ENCODE measurements around the gene EPHA4.
A peak's percentile ranks its signal among the peaks of the same experiment; 100 is the strongest.

EPHA4 gene

DNA sequence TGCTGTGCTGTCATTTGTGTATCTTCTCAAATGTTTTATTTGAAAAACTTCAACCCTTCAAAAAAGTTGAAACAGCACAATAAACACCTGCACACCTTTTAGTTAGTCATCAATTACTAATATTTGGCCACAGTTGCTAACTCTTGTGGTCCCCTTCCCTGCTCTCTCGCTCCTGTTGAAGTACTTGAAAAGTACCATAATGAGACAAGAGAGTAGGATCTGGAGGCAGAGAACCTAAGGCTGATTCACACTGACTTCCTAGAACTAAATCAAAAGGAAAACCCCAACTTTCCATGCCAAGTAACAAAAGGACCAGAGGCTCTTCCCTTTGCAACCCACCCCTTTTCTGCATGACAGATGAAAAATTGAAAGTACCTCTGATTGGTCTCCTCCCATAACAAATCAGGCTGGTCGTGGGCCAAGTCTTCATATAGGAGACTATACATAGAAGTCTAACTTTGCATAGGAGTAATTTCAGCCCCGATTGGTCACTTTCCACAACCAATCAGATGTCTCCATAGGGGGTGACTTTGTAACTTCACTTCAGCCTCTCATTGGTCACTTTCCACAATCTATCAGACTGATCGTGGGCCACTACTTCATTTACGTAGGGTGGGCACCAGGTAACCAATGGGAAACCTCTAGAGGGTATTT is 179.7 kb downstream of the EPHA4 start:
- no peak for DNase-seq (ENCODE audit: low spot score)

- DNase-seq (ENCODE audit: low spot score), result no peak
Observed at GRCh38 chr2:221390878-221391277, 181.2 kb downstream of the EPHA4 start.

GRCh38 chr2:221389904-221390303 is 182.2 kb downstream of the EPHA4 start:
- DNase-seq (ENCODE audit: low spot score), result no peak

GRCh38 chr2:221389421-221389820 is 182.7 kb downstream of the EPHA4 start:
- DNase-seq (ENCODE audit: low spot score), result no peak

DNA sequence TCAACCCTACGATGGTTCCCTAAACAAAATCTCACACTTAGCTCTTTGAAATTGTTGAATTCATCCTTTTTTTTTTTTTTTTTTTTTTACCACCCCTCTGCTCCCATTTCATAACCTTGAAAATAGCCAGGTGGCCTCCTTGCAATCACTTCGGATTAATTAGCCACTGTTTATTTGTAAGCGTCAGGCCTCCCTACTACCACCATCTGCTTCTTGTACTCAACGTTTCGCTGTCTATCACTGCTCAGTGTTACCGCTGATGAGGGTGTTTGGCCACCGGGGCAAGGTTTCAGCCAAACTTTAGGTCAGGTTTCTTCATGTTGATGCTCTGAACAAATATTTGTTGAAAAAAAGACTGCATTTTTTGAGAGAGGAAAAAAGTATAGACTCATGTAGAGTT is 183.2 kb downstream of the EPHA4 start:
- no peak for DNase-seq (ENCODE audit: low spot score)

DNA sequence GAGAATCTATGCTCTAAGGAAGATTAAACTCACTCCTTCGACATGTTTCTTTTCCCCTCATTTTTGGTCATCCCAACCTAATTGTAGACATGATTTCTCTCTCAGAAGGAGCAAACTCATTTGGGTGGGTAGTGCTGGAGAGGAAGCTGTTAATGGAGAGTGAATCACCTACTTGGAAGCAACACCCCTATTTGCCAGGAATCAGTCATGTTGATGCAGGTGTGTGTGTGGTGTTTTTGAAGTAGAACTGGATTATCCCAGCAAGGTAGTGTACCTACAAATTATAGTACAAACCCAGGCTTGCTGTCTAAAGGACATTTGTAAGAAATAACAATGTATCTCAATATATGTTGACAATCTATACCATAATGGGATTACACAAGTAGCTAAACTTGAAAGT is 186.4 kb downstream of the EPHA4 start:
- DNase-seq (ENCODE audit: low spot score), result peak; percentile 8

DNA sequence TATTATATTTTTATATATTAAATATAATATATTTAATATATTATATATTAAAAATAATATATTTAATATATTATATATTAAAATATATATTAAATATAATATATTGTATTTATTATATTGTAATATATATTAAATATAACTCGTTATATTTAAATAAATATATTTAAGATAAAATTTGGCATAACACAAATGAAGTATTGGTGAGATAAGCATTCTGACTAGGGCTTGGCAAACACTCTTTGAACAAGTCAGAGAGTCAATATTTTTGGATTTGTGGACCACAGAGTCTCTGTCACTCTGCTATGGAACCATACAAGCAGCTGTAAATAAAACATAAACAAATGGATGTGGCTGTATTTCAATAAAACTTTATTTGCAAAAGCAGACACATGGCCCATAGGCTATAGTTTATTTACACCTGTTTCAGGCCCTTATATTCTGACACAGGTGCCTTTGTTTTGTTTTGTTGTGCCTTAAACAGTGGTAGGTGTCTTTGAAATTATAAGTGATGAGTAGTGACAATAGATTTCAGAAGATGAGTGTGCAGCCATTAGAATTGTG is 190.1 kb downstream of the EPHA4 start:
- no peak for DNase-seq (ENCODE audit: low spot score)

- DNase-seq (ENCODE audit: low spot score), result no peak
Observed at GRCh38 chr2:221380686-221381085, 191.4 kb downstream of the EPHA4 start.

DNA sequence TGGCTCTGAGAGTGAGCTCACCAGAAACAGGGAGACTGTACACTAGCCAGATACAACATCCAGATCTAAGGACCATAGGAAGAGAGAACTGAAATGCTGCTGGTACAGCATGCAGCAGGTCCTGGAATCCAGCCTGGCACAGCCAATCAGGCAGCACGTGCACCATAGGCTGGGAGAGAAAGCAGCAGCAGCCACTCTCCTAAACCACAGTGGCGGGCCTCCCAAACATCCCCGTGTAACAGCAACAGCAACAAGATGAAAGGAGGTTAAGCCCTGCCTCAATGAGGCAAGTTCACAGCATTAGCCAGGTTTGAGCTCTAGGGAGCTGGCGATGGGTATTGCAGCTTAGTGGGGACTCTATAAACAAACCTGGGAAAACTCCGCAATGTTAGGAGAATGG is 192.0 kb downstream of the EPHA4 start:
- DNase-seq (ENCODE audit: low spot score), result no peak

DNA sequence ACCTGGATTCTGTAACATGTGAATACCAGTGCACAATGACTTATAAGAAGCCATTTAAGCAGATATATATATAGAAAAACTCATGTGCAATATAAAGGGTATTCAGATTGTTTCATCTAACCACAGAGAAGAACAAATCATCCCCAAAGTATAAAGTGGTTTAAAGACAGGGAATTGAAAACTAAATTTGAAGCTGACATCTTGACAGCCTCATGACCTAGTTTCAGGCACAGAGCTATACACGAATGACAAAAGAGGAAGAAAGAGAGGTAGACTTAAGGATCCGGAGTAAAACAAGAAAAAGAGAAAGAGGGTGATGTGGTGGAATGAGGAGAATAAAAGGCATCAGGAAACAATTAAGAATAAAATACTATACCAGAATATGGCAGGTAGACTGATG is 194.5 kb downstream of the EPHA4 start:
- no peak for DNase-seq (ENCODE audit: low spot score)

GRCh38 chr2:221377066-221377465 is 195.0 kb downstream of the EPHA4 start:
- no peak for DNase-seq (ENCODE audit: low spot score)

- no peak for DNase-seq (ENCODE audit: low spot score)
Observed at GRCh38 chr2:221374234-221374633, 197.9 kb downstream of the EPHA4 start.

DNA sequence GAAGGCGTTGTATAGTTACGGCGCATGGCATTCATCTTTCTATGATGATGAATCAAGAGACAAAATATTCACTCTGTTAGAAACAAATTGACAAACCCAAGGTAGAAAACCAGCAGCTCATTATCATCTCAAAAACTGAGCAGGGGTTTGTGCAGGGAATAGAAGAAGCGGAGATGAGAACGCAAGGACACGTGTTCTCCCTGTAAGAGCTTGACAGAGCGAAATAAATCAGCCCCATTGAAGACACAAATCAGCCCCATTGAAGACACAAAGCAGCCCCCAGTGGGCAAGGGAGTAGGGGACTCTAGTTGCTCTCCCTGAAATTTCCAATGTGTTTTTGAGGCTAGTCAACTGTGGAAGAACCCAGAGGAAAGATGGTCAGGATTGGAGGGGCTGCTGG is 199.2 kb downstream of the EPHA4 start:
- no peak for DNase-seq (ENCODE audit: low spot score)

DNA sequence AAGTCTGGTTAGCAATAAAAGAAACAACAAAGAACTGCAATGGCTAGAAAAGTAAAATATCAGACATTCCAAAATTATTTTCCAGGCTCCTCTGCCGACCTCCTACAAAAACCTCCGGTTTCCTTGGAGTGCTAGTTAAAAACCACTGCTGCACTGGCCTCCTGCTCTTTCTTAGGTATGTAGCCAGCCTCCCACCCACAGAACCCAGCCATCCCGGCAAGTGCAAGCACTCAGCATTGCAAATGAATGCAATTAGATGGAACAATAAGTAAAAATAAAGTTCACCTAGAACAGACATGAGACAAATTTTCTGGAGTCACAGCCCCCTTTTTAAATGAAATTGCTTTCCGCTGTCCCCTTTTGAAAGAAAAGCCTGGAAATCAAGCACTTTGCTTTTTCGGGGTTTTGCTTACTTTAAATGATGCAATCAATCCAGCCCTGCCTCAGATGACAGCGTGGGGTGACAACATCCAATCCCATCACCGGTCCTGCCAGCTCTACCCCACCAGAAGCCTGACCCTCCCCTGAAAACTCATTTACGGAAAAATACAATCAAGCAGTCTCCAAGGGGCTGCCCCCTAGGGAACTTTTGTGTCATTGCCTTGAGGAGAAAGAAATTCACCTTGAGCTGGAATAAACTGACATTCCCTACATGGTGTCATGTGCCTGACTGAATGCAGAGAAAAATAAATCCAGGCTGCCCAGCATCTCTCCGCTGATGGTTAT is 199.8 kb downstream of the EPHA4 start:
- no peak for DNase-seq (ENCODE audit: low spot score)

- DNase-seq (ENCODE audit: low spot score), result no peak
Observed at GRCh38 chr2:221371347-221371746, 200.8 kb downstream of the EPHA4 start.

- no peak for DNase-seq (ENCODE audit: low spot score)
Observed at GRCh38 chr2:221370857-221371211, 201.3 kb downstream of the EPHA4 start.

GRCh38 chr2:221370076-221370856 is 201.8 kb downstream of the EPHA4 start:
- DNase-seq (ENCODE audit: low spot score), result no peak

Data from kidney tubule cell (primary cell).